HG03558 (cell line): ENCODE data around the gene JUNB.

ENCODE experiments used
- ATAC-seq: cut with Tn5 transposase; IDR thresholded peaks from one replicate; pipeline ENCODE4 v1.9.1; 2021; ENCODE audit warnings: moderate number of reproducible peaks; ENCODE audit not compliant: unreplicated experiment; ENCODE audit errors: extremely low read depth

Gene JUNB

GRCh38 chr19:12773571-12773970 is 17.7 kb upstream of the JUNB start:
- ATAC-seq = no peak

GRCh38 chr19:12774588-12775555 is 16.4 kb upstream of the JUNB start, which contains the start of gene HOOK2:
TSS of gene HOOK2 (minus strand) at chr19:12775552. CDS start at chr19:12775449, 103 bp downstream.
- no peak for ATAC-seq

- ATAC-seq = no peak
These were observed 13.9 kb upstream of the JUNB start for GRCh38 chr19:12777217-12778016.

DNA sequence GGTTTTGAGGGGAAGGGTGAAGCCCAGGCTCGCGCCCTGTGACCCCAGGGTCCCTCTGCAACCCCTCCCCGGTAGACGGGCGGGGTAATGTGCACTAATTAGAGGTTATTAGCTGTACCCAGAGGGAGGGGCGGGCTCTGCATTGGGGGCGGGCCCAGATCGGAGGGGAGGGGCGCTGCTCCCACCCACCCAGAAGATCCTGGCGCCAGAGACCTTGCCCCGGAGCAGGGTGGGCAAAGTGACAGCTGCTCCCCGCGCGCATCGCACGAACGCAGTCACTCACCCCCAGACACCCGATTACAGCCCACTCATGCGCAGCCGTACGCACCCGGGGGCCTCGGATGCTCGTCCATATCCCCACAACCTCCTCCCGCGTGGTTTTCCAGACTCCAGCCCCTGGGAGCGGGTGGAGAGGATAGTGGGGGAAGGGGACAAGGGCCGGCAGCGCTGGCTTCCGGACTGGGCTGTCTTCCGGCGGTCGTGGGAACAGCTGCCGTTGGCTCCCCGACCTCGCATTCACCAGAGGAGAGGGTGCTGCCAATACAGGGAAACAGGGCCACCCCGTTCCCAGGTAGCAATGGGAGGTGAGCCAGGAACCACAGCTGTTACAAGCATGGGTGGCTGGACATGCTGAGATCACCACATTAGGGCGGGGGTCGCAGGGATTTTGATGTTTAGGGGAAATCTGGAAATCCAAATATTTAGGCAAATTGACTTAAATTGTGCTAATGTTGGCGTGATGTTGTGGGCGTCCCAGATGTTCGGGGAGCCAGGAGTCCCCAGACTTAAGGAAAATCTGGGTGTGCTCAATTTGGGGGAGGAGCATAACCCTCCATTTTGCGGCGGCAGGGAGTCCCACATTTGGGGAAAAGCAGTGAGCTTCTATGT is 13.0 kb upstream of the JUNB start:
- no peak for ATAC-seq

DNA sequence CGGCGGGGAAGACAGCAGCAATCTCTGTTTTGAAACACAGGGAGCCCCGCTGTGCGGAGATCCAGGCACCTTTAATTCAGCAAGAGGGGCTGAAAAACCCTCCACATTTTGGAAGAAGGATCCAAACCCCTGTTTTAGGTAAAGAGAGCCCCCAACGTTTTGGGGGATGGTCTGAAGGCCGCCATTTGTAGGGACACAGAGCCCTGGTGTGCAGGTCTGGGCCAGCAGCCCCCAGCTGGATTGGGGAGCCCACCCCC is 12.5 kb upstream of the JUNB start:
- no peak for ATAC-seq

GRCh38 chr19:12779162-12779993 is 11.9 kb upstream of the JUNB start:
- ATAC-seq = no peak

DNA sequence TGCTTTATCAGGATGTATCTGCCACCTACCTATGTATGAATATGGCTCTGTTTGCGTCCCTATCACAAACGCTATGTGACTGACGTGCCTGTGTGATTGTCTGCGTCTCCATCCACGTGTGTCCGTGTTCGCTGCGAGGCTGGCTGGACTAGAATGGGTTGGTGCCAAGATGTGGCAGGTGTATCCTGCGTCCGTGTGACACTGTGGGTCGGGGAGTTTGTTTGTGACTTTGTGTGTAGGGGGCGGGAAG is 9.2 kb upstream of the JUNB start:
- ATAC-seq = no peak

GRCh38 chr19:12782424-12783290 is 8.6 kb upstream of the JUNB start:
- no peak for ATAC-seq

- no peak for ATAC-seq
These were observed 7.9 kb upstream of the JUNB start for GRCh38 chr19:12783291-12783848.

GRCh38 chr19:12783849-12784393 is 7.4 kb upstream of the JUNB start:
- no peak for ATAC-seq

- no peak for ATAC-seq
These were observed 6.9 kb upstream of the JUNB start for GRCh38 chr19:12784394-12784870.

- no peak for ATAC-seq
These were observed 6.3 kb upstream of the JUNB start for GRCh38 chr19:12784871-12785430.

GRCh38 chr19:12785431-12786031 is 5.8 kb upstream of the JUNB start:
- no peak for ATAC-seq

DNA sequence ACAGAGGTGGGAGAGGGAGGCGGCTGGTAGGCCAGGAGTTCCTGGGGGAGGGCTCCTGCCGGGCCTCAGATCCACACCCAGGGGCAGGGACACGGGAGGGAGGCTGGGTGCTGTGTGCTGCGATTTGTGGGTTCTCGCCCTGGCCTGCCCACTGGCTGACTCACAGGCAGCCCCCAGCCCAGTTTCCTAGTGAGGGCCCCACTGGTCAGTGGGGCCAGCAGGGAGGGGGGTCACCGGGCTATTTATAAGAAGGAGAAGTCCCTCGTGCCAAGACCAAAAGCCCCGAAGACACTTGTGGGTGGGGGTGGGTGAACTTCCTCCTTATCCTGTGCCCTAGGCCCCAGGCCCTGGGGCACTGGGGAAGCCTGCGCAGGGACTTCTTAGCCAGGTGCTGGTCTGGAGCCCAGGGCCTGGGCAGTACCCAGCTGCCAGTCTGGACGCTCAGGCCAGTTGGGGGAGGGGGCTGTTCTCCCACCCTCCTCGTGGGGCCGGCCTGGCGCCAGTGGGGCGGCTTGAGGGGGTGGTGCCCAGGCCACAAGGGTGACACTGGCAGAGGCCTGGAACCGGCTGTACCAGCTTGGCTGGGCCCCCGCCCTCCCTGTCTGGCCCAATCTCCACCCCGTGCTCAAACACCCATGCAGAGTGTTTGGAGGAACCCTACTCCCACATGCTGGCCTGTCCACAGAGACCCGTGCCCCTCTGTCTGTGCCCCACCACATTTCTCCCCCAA is 5.0 kb upstream of the JUNB start:
- no peak for ATAC-seq

- no peak for ATAC-seq
These were observed 4.3 kb upstream of the JUNB start for GRCh38 chr19:12786952-12787351.

DNA sequence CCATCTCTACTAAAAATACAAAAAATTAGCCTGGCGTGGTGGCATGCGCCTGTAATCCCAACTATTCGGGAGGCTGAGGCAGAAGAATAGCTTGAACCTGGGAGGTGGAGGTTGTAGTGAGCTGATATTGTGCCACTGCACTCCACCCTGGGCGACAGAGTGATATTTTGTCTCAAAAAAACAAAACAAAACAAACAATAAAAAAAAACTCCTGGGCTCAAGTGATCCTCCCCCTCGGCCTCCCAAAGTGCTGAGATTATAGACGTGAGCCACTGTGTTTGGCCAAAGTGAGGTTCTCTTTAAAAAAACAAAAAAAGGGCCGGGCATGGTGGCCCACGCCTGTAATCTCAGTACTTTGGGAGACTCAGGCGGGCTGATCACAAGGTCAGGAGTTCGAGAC is 3.8 kb upstream of the JUNB start:
- ATAC-seq = no peak
